ENCODE results near the gene ZYG11A. TPM values are rescaled to one million over a fixed set of nuclear protein-coding genes. Genes with fewer than 3 reads are reported as not detected.

Gene ZYG11A
- total RNA-seq, 1 experiment from 2014 or later: 2.4 TPM

DNA sequence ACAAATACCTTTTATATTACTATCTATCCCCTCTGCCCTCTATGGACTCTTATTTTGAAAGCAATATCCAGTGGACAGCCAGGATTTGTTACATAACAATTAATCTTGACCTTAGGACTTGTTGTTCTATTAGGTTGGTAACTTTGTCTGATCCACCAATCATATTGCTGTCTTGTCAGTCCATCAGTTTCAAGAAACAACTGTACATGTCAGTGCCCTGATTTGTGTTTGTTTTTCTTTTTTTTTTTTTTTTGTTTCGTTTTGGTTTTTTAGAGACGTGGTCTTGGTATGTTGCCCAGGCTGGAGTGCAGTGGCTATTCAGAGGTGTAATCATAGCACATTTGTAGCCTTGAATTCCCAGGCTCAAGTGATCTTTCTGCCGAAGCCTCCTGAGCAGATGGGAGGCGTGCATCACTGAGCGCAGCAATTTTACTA, 83.0 kb downstream of the ZYG11A start:
- ChIA-PET CTCF (no interaction called here), POLR2A (no interaction called here)
- H3K27me3 Mint-ChIP-seq (ENCODE audit: insufficient read depth, unreplicated experiment): no peaks in the 10 kb centered on the region
- Histone ChIP-seq H3K36me3 (ENCODE audit: control insufficient read depth, insufficient read depth, low read length) (peaks cover 1% of the 10 kb centered on the region; the same call in 1 of the 2 replicates), H3K4me1 (no peaks in the 10 kb centered on the region), H3K4me3 (ENCODE audit: low read depth, low read length) (no peak overlapping the region), H3K27me3 (replicated peaks; ENCODE audit: control insufficient read depth, insufficient read depth, low read length) (no peaks in the 10 kb centered on the region), H3K9me3 (no peaks in the 10 kb centered on the region)
- H3K4me1 Mint-ChIP-seq (ENCODE audit: low read depth, unreplicated experiment): no peaks in the 10 kb centered on the region
- H3K9me3 Mint-ChIP-seq (ENCODE audit: unreplicated experiment): no peaks in the 10 kb centered on the region
- no peak overlapping the region for H3K4me3 Mint-ChIP-seq (ENCODE audit: unreplicated experiment)
- no peaks in the 10 kb centered on the region for H3K36me3 Mint-ChIP-seq (ENCODE audit: insufficient read depth, unreplicated experiment)
- H3K27ac Mint-ChIP-seq (ENCODE audit: unreplicated experiment): no peak overlapping the region
- TF ChIP-seq, protein P1, sequence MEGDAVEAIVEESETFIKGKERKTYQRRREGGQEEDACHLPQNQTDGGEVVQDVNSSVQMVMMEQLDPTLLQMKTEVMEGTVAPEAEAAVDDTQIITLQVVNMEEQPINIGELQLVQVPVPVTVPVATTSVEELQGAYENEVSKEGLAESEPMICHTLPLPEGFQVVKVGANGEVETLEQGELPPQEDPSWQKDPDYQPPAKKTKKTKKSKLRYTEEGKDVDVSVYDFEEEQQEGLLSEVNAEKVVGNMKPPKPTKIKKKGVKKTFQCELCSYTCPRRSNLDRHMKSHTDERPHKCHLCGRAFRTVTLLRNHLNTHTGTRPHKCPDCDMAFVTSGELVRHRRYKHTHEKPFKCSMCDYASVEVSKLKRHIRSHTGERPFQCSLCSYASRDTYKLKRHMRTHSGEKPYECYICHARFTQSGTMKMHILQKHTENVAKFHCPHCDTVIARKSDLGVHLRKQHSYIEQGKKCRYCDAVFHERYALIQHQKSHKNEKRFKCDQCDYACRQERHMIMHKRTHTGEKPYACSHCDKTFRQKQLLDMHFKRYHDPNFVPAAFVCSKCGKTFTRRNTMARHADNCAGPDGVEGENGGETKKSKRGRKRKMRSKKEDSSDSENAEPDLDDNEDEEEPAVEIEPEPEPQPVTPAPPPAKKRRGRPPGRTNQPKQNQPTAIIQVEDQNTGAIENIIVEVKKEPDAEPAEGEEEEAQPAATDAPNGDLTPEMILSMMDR (IDR thresholded peaks at IDR 0.05; ENCODE audit: insufficient read depth in 1 of 2, low read depth in 1 of 2, low read length in 1 of 2, severe bottlenecking in 1 of 2, unreplicated experiment in 1 of 2): no peak
- intact Hi-C loops (cut with micrococcal nuclease; ENCODE audit: unreplicated experiment): loop anchor here (5.0 kb wide), 1 partner anchor 257 kb away; no protein-coding TSS in a partner anchor
- no peak for DNase-seq
- no TSS peak for BruUV-seq (replicated peaks)

DNA sequence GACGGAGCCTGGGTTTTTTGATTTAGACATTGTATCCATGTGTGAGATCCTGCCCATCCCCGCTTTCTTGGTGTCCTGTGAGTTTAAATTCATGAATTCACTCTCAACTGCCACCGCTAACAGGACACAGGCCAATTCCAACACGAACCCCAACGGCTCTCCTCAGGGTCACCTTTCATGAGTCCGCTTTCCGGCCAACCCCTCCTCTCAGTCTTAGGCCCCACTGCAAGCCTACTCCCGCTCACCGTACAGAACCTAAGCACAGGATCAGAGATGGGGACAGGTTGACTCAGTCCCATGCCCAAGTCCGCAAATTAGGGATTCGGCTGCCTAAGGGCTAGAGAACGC, 84.3 kb downstream of the ZYG11A start:
- Mint-ChIP-seq H3K27me3 (ENCODE audit: insufficient read depth, unreplicated experiment) (no peaks in the 10 kb centered on the region), H3K4me3 (ENCODE audit: unreplicated experiment) (peak overlapping the region; percentile 86), H3K36me3 (ENCODE audit: insufficient read depth, unreplicated experiment) (no peaks in the 10 kb centered on the region), H3K4me1 (ENCODE audit: low read depth, unreplicated experiment) (no peaks in the 10 kb centered on the region), H3K27ac (ENCODE audit: unreplicated experiment) (no peak overlapping the region), H3K9me3 (ENCODE audit: unreplicated experiment) (no peaks in the 10 kb centered on the region)
- POLR2A ChIA-PET: no interaction called here
- Histone ChIP-seq H3K4me1 (no peaks in the 10 kb centered on the region), H3K36me3 (ENCODE audit: control insufficient read depth, insufficient read depth, low read length) (peaks cover 1% of the 10 kb centered on the region; the same call in 1 of the 2 replicates), H3K27me3 (replicated peaks; ENCODE audit: control insufficient read depth, insufficient read depth, low read length) (no peaks in the 10 kb centered on the region), H3K9me3 (no peaks in the 10 kb centered on the region), H3K4me3 (ENCODE audit: low read depth, low read length) (peak overlapping the region; percentile 53)
- BruUV-seq (replicated peaks): no TSS peak
- TF ChIP-seq, protein P1 (IDR thresholded peaks at IDR 0.05; ENCODE audit: insufficient read depth in 1 of 2, low read depth in 1 of 2, low read length in 1 of 2, severe bottlenecking in 1 of 2, unreplicated experiment in 1 of 2): no peak
- CTCF ChIA-PET: interaction anchor here (0.7 kb wide), 3 partner anchors 24 to 355 kb away, joined by 6 to 7 read pairs (median 6); no protein-coding TSS in a partner anchor
- no peak for DNase-seq
- intact Hi-C loops (cut with micrococcal nuclease; ENCODE audit: unreplicated experiment): loop anchor here (5.0 kb wide), 1 partner anchor 255 kb away; no protein-coding TSS in a partner anchor

DNA sequence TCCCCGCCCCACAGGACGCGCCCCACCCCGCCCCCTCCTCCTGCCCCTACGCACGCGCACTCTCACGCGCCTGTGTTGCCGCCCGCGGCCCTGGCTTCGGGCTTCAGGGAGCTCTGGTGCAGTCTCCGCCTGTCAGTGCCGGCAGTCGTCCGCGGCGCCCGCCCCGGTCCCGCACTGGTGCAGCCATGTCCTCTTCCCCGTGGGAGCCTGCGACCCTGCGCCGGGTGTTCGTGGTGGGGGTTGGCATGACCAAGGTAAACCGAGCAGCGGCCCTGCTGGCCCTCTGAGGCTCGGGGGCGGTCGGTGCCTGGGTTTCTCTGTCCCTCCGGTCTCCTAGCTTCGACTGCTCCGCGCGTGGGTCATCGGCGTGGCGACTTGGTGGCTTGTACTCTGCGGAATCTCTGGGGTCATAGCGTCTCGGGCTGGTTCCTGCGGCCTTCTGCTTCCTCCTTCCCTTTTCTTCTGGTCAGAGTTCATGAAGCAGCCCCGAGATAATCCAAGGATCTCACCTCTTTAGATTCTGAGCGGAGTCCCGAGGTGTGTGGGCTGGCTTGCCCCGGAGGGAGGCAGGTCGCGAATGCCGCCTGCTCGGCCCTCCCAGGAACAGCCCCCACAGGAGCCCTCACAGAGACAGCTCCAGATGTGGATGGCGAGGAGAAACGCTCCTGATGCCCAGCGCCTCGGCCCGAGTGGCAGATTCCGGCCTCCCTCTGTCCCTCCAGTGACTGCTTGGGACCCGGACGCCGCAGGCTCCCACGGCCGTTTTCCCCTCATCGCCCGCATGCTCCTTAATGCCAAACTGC, 84.9 kb downstream of the ZYG11A start, which contains the start of gene SCP2:
Gene SCP2, plus strand, starts transcription at position 65 of the 803 bp plus-strand sequence. Its CDS starts 121 bp downstream, at position 186.
- Mint-ChIP-seq H3K9me3 (ENCODE audit: unreplicated experiment) (no peaks in the 10 kb centered on the region), H3K27ac (ENCODE audit: unreplicated experiment) (peak within 1 kb of the TSS; percentile 30), H3K4me1 (ENCODE audit: low read depth, unreplicated experiment) (no peaks in the 10 kb centered on the region), H3K4me3 (ENCODE audit: unreplicated experiment) (peak within 1 kb of the TSS; percentile 86), H3K27me3 (ENCODE audit: insufficient read depth, unreplicated experiment) (no peaks in the 10 kb centered on the region), H3K36me3 (ENCODE audit: insufficient read depth, unreplicated experiment) (no peaks in the 10 kb centered on the region)
- peak within 1 kb of the TSS; percentile 53 for H3K4me3 ChIP-seq (ENCODE audit: low read depth, low read length)
- TF ChIP-seq, protein P1 (IDR thresholded peaks at IDR 0.05; ENCODE audit: insufficient read depth in 1 of 2, low read depth in 1 of 2, low read length in 1 of 2, severe bottlenecking in 1 of 2, unreplicated experiment in 1 of 2): no peak
- no TSS peak for BruUV-seq (replicated peaks)
- no peaks in the 10 kb centered on the region for H3K27me3 ChIP-seq (replicated peaks; ENCODE audit: control insufficient read depth, insufficient read depth, low read length)
- ChIA-PET CTCF (interaction anchor here (0.7 to 1.0 kb wide), 4 partner anchors 23 to 355 kb away, joined by 3 to 7 read pairs (median 6); partner anchors contain the start of gene ZYG11A), POLR2A (interaction anchor here (0.6 kb wide), 1 partner anchor 62 kb away, joined by 3 read pairs; no protein-coding TSS in a partner anchor)
- H3K4me1 ChIP-seq: no peaks in the 10 kb centered on the region
- intact Hi-C loops (cut with micrococcal nuclease; ENCODE audit: unreplicated experiment): loop anchor here (5.0 kb wide), 1 partner anchor 255 kb away; no protein-coding TSS in a partner anchor
- H3K9me3 ChIP-seq: no peaks in the 10 kb centered on the region
- DNase-seq: peak; percentile 77 to 80
- H3K36me3 ChIP-seq (ENCODE audit: control insufficient read depth, insufficient read depth, low read length): peaks cover 1% of the 10 kb centered on the region; the same call in 1 of the 2 replicates

All from Caco-2 (cell line).